Liver (tissue), 3 donors: ENCODE results near the gene NDUFS6.
"Not testable (repeated sequence)": the region's sequence is repeated elsewhere in the genome, so short reads cannot be mapped to it uniquely, and the experiment has no call there.

Experiments used
- ATF3 ChIP-seq: IDR thresholded peaks from 2 replicates; pipeline ENCODE4 v1.6.1; 2016; ENCODE audit warnings: antibody characterized with exemption
- GABPA ChIP-seq, 2 donors: IDR thresholded peaks in 1 of 2; conservative IDR thresholded peaks in 1 of 2; 2 replicates each; pipeline ENCODE4 v1.6.1; 2016; ENCODE audit warnings: antibody characterized with exemption in 2 of 2, mild to moderate bottlenecking in 1 of 2, moderate library complexity in 1 of 2
- MAX ChIP-seq: IDR thresholded peaks from 2 replicates; pipeline ENCODE4 v1.6.1; 2016; ENCODE audit warnings: antibody characterized with exemption
- RAD21 ChIP-seq, 2 donors: IDR thresholded peaks; 2 replicates each; pipeline ENCODE4 v1.6.1; 2016; ENCODE audit warnings: antibody characterized with exemption in 2 of 2, mild to moderate bottlenecking in 2 of 2
- REST ChIP-seq: IDR thresholded peaks from 2 replicates; pipeline ENCODE4 v1.6.1; 2016; ENCODE audit warnings: antibody characterized with exemption, mild to moderate bottlenecking
- YY1 ChIP-seq: IDR thresholded peaks from 2 replicates; pipeline ENCODE4 v1.6.1; 2016; ENCODE audit warnings: antibody characterized with exemption, mild to moderate bottlenecking
- TF ChIP-seq, protein P1 (sequence below): fragments of 150-350 bp; IDR thresholded peaks from 2 replicates; pipeline ENCODE4 v1.5.1; 2017; ENCODE audit warnings: improper control_type of control experiment, low read depth, low read length; ENCODE audit not compliant: missing input control
- donor health status: healthy.
- donor health status: healthy.

DNA sequence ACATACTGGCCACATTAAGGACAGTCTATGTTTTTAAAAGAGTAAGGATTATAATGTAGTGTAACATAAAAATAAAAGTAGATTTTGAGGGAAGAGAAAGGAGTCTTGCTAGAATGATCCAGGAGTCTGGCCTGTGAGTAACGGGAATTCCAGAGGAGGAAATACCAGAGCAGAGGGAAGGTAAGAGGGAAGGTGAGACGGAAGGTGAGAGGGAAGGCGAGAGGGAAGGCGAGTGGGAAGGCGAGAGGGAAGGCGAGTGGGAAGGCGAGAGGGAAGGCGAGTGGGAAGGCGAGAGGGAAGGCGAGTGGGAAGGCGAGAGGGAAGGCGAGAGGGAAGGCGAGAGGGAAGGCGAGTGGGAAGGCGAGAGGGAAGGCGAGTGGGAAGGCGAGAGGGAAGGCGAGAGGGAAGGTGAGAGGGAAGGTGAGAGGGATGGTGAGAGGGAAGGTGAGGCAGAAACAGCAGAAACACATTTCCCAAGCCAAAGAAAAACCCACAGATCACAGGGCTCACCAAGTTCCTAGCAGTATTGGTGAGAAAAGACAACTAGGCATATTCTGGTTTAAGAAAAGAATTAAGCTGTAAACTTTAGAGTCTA lies 15.4 kb downstream of the NDUFS6 start:
- not testable (repeated sequence) for TF ChIP-seq RAD21 (IDR thresholded peaks at IDR 0.05); GABPA (IDR thresholded peaks at IDR 0.05 in 1 of 2, conservative IDR thresholded peaks at IDR 0.05 in 1 of 2); REST; ATF3; MAX; YY1
- TF ChIP-seq, protein P1, sequence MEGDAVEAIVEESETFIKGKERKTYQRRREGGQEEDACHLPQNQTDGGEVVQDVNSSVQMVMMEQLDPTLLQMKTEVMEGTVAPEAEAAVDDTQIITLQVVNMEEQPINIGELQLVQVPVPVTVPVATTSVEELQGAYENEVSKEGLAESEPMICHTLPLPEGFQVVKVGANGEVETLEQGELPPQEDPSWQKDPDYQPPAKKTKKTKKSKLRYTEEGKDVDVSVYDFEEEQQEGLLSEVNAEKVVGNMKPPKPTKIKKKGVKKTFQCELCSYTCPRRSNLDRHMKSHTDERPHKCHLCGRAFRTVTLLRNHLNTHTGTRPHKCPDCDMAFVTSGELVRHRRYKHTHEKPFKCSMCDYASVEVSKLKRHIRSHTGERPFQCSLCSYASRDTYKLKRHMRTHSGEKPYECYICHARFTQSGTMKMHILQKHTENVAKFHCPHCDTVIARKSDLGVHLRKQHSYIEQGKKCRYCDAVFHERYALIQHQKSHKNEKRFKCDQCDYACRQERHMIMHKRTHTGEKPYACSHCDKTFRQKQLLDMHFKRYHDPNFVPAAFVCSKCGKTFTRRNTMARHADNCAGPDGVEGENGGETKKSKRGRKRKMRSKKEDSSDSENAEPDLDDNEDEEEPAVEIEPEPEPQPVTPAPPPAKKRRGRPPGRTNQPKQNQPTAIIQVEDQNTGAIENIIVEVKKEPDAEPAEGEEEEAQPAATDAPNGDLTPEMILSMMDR = not testable (repeated sequence)
